Right lobe of liver (tissue), 4 donors: ENCODE data around the gene PLPP2.

Experiments
- CTCF ChIP-seq, 4 donors: fragments of 200-600 bp in 3 of 4; fragments of 450-650 bp in 1 of 4; IDR thresholded peaks; one replicate each; pipeline versions ENCODE4 v1.5.1 to v1.8.0; 2016 to 2022; ENCODE audit warnings: antibody characterized with exemption in 4 of 4, mild to moderate bottlenecking in 2 of 4
- POLR2A ChIP-seq: fragments of 450-650 bp; IDR thresholded peaks from one replicate; pipeline ENCODE4 v1.6.1; 2017; ENCODE audit warnings: antibody characterized with exemption, mild to moderate bottlenecking
- donor health status: DM: no; HTN: no; CAD: no.
- donor health status: DM: no; HTN: no; CAD: no.
- donor health status: DM: no; HTN: yes; CAD: no.

- TF ChIP-seq CTCF (IDR thresholded peaks at IDR 0.05) (no peak), POLR2A (no peak)
Measured at GRCh38 chr19:305240-306150, 14.3 kb upstream of the PLPP2 start.
